GM12878 (cell line): ENCODE data around the gene LRP1B.

Source experiments
- CBX5 ChIP-seq: sonication (generic); IDR thresholded peaks from 2 replicates; pipeline ENCODE4 v1.6.1; 2016; ENCODE audit warnings: low read depth, moderate library complexity, mild to moderate bottlenecking, inconsistent platforms
- CEBPB ChIP-seq, 2 experiments: fragments of 150-350 bp in 1 of 2; IDR thresholded peaks; 2 replicates each; pipeline ENCODE4 v1.6.1; 2012 to 2014; ENCODE audit warnings: low read depth in 2 of 2, low read length in 2 of 2, borderline replicate concordance in 1 of 2, inconsistent platforms in 1 of 2
- CTCF ChIP-seq, 3 experiments: IDR thresholded peaks in 2 of 3; conservative IDR thresholded peaks in 1 of 3; 2 replicates each; pipeline ENCODE4 v1.5.1; 2011; ENCODE audit warnings: low read depth in 3 of 3, low read length in 3 of 3, mild to moderate bottlenecking in 3 of 3, control low read depth in 2 of 3, moderate library complexity in 2 of 3, inconsistent platforms in 1 of 3, mixed read lengths in 1 of 3; ENCODE audit not compliant: control insufficient read depth in 2 of 3, insufficient read depth in 1 of 3; ENCODE audit errors: extremely low read depth in 1 of 3
- EP300 ChIP-seq, 2 experiments: fragments of 150-350 bp in 1 of 2; IDR thresholded peaks; 2 replicates each; pipeline ENCODE4 v1.6.1; 2011 to 2012; ENCODE audit warnings: low read depth in 2 of 2, low read length in 2 of 2, borderline replicate concordance in 1 of 2, improper control_type of control experiment in 1 of 2, inconsistent platforms in 1 of 2; ENCODE audit not compliant: control insufficient read depth in 1 of 2
- IRF5 ChIP-seq: fragments of 450-650 bp; IDR thresholded peaks from 2 replicates; pipeline ENCODE4 v1.6.1; 2017; ENCODE audit warnings: borderline replicate concordance
- NFYB ChIP-seq: IDR thresholded peaks from 2 replicates; pipeline ENCODE4 v1.6.1; 2011; ENCODE audit warnings: low read depth, mild to moderate bottlenecking, low read length, improper control_type of control experiment, moderate library complexity; ENCODE audit not compliant: insufficient read depth
- POLR2A ChIP-seq: IDR thresholded peaks from 2 replicates; pipeline ENCODE4 v1.6.1; 2011; ENCODE audit warnings: low read depth, mild to moderate bottlenecking, low read length
- RELA ChIP-seq: fragments of 450-650 bp; IDR thresholded peaks from 2 replicates; pipeline ENCODE4 v1.8.0; 2014; ENCODE audit warnings: borderline replicate concordance; ENCODE audit not compliant: partially characterized antibody
- SIX5 ChIP-seq: IDR thresholded peaks from 2 replicates; pipeline ENCODE4 v1.6.1; 2011; ENCODE audit warnings: mild to moderate bottlenecking, low read depth, low read length, moderate library complexity; ENCODE audit not compliant: severe bottlenecking
- SMC3 ChIP-seq: IDR thresholded peaks from 2 replicates; pipeline ENCODE4 v1.6.1; 2011; ENCODE audit warnings: low read length, improper control_type of control experiment, borderline replicate concordance
- SRF ChIP-seq, 2 experiments: IDR thresholded peaks; 2 replicates each; pipeline ENCODE4 v1.6.1; 2011; ENCODE audit warnings: low read depth in 2 of 2, low read length in 2 of 2, mild to moderate bottlenecking in 1 of 2, moderate library complexity in 1 of 2
- ZNF274 ChIP-seq: IDR thresholded peaks from one replicate; pipeline ENCODE4 v1.8.0; 2011; ENCODE audit not compliant: insufficient read length, insufficient read depth
- TF ChIP-seq, protein P1 (sequence below): fragments of 450-650 bp; formaldehyde crosslinking; IDR thresholded peaks from 2 replicates; pipeline ENCODE4 v1.5.0; 2022; ENCODE audit warnings: mild to moderate bottlenecking, missing genetic modification characterization

DNA sequence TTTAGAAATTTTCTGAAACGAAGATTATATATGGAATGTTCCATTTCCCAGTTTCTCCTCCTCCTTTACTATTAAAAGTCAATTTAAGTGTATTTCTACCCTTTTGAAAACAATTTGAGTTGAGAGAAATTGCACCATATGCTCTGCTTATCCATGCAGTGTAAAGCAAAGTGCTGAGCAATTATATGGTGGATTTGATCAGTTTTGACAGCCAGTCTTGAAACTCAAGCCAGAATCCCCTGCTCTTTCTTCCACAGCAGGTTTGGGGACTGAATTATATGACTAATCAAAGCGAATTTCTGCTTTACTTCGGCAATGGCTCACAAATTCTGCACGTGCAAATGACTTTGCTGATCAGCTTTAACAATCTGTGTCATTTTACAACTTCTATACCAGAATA, 1183.6 kb downstream of the LRP1B start:
- TF ChIP-seq EP300 (IDR thresholded peaks at IDR 0.05; ENCODE audit: borderline replicate concordance in 1 of 2, control insufficient read depth in 1 of 2, low read depth in 2 of 2, low read length in 2 of 2) (no peak), SRF (IDR thresholded peaks at IDR 0.05; ENCODE audit: low read depth in 2 of 2, low read length in 2 of 2) (no peak), POLR2A (no peak), RELA (no peak), SIX5 (no peak), CBX5 (no peak), NFYB (no peak), CTCF (IDR thresholded peaks at IDR 0.05 in 2 of 3, conservative IDR thresholded peaks at IDR 0.05 in 1 of 3; ENCODE audit: control insufficient read depth in 2 of 3, extremely low read depth in 1 of 3, insufficient read depth in 1 of 3, low read depth in 3 of 3, low read length in 3 of 3) (no peak), IRF5 (no peak), ZNF274 (no peak), SMC3 (no peak), CEBPB (IDR thresholded peaks at IDR 0.05; ENCODE audit: borderline replicate concordance in 1 of 2, low read depth in 2 of 2, low read length in 2 of 2) (no peak)
- TF ChIP-seq, protein P1, sequence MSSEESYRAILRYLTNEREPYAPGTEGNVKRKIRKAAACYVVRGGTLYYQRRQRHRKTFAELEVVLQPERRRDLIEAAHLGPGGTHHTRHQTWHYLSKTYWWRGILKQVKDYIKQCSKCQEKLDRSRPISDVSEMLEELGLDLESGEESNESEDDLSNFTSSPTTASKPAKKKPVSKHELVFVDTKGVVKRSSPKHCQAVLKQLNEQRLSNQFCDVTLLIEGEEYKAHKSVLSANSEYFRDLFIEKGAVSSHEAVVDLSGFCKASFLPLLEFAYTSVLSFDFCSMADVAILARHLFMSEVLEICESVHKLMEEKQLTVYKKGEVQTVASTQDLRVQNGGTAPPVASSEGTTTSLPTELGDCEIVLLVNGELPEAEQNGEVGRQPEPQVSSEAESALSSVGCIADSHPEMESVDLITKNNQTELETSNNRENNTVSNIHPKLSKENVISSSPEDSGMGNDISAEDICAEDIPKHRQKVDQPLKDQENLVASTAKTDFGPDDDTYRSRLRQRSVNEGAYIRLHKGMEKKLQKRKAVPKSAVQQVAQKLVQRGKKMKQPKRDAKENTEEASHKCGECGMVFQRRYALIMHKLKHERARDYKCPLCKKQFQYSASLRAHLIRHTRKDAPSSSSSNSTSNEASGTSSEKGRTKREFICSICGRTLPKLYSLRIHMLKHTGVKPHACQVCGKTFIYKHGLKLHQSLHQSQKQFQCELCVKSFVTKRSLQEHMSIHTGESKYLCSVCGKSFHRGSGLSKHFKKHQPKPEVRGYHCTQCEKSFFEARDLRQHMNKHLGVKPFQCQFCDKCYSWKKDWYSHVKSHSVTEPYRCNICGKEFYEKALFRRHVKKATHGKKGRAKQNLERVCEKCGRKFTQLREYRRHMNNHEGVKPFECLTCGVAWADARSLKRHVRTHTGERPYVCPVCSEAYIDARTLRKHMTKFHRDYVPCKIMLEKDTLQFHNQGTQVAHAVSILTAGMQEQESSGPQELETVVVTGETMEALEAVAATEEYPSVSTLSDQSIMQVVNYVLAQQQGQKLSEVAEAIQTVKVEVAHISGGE (CRISPR knock-in tag), result no peak
